Bronchial epithelial cell (primary cell): ENCODE results near the gene RNF169. TPM values are rescaled to one million over a fixed set of nuclear protein-coding genes. Genes with fewer than 3 reads are reported as not detected.

Experiments used
- DNase-seq: peaks from one replicate; pipeline ENCODE4 v3.0.0-alpha.2; 2010; ENCODE audit warnings: low read depth
- FAIRE-seq: peaks from 2 replicates; lab custom pipeline; 2011; peaks lifted over from hg19 to GRCh38; lab: Jason Lieb, UNC
- H3K27me3 ChIP-seq: 2 replicates; pipeline ENCODE4 v1.5.1; 2011; ENCODE audit warnings: low read length; ENCODE audit not compliant: control insufficient read depth, insufficient read depth
- H3K36me3 ChIP-seq: 2 replicates; pipeline ENCODE4 v1.5.1; 2011; ENCODE audit warnings: low read length; ENCODE audit not compliant: control insufficient read depth, insufficient read depth
- H3K4me3 ChIP-seq: 2 replicates; pipeline ENCODE4 v1.5.1; 2011; ENCODE audit warnings: mild to moderate bottlenecking, low read depth, low read length, control low read depth
- CTCF ChIP-seq: IDR thresholded peaks from 2 replicates; pipeline ENCODE4 v1.5.1; 2011; ENCODE audit warnings: mild to moderate bottlenecking, moderate library complexity, low read length, control low read depth, inconsistent platforms; ENCODE audit not compliant: insufficient read depth, severe bottlenecking
- total RNA-seq: library from RNA; depleted of rRNA; stranded (reverse); fragments of >200 nt; gene quantifications from 2 replicates; pipeline ENCODE4 v1.2.1, GENCODE V29; 2014

RNF169 gene
- total RNA-seq, 1 donor from 2014 or later: 12.6 TPM

DNA sequence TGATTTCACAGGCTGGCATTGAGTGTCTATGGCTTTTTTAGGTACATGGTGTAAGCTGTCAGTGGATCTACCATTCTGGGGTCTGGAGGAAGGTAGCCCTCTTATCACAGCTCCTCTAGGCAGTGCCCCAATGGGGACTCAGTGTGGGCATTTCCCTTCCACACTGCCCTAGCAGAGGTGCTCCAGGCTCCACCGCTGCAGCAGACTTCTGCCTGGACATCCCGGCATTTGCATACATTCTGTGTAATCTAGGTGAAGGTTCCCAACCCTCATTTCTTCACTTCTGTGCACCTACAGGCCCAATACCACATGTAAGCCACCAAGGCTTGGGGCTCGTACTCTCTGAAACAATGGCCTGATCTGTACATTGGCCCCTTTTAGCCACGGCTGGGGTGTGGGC, 78.3 kb downstream of the RNF169 start:
- no peak for DNase-seq
- H3K27me3 ChIP-seq: no peaks in the 10 kb centered on the region
- no peak for FAIRE-seq
- no peak overlapping the region for H3K4me3 ChIP-seq
- H3K36me3 ChIP-seq: no peaks in the 10 kb centered on the region
- no peak for TF ChIP-seq CTCF

- no peaks in the 10 kb centered on the region for H3K27me3 ChIP-seq
- TF ChIP-seq CTCF: no peak
- FAIRE-seq: no peak
- DNase-seq: no peak
- H3K36me3 ChIP-seq: peaks cover 6% of the 10 kb centered on the region
- H3K4me3 ChIP-seq: no peak overlapping the region
Observed at GRCh38 chr11:74837191-74837590, 88.5 kb downstream of the RNF169 start.

DNA sequence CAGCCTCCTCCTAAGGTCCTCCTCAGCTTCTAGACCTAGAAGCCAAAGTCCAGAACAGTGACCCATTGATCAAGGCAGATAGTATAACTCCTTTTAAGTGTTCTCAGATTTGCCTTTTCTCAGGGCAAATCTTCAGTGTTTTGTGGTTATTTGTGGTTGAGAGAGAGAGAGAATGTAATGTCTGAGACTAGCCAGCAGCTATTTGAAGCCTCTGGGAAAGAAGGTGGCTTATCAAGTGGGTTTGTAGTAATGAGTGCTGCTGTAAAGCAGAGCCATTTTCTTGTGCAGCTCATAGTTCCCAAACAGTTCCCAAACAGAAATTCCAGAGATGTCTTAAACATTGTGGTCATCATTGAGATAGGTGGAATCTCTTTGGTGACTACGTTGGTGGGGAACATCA, 89.5 kb downstream of the RNF169 start:
- H3K36me3 ChIP-seq: peaks cover 8% of the 10 kb centered on the region
- no peak overlapping the region for H3K4me3 ChIP-seq
- no peak for DNase-seq
- no peaks in the 10 kb centered on the region for H3K27me3 ChIP-seq
- FAIRE-seq: no peak
- TF ChIP-seq CTCF: no peak

GRCh38 chr11:74839446-74839845, 90.8 kb downstream of the RNF169 start:
- DNase-seq: no peak
- no peak for TF ChIP-seq CTCF
- FAIRE-seq: no peak
- Histone ChIP-seq H3K27me3 (no peaks in the 10 kb centered on the region), H3K4me3 (no peak overlapping the region), H3K36me3 (peaks cover 14% of the 10 kb centered on the region)

GRCh38 chr11:74839971-74840370, 91.3 kb downstream of the RNF169 start:
- Histone ChIP-seq H3K27me3 (no peaks in the 10 kb centered on the region), H3K36me3 (peaks cover 14% of the 10 kb centered on the region), H3K4me3 (no peak overlapping the region)
- no peak for TF ChIP-seq CTCF
- no peak for FAIRE-seq
- no peak for DNase-seq

- no peak for TF ChIP-seq CTCF
- H3K36me3 ChIP-seq: peaks cover 13% of the 10 kb centered on the region
- no peak for FAIRE-seq
- no peak overlapping the region for H3K4me3 ChIP-seq
- DNase-seq: no peak
- no peaks in the 10 kb centered on the region for H3K27me3 ChIP-seq
Observed at GRCh38 chr11:74840486-74840885, 91.8 kb downstream of the RNF169 start.
